Stimulated activated CD8-positive, alpha-beta memory T cell treated with anti-CD3 and anti-CD28 coated beads, Interleukin-2, amount 100 ng/mL, for 48 hours (primary cell): ENCODE data around the gene SLC35G6.
"Not testable (repeated sequence)": the region's sequence is repeated elsewhere in the genome, so short reads cannot be mapped to it uniquely, and the experiment has no call there.

Experiments used
- DNase-seq, 2 donors: peaks; one replicate each; pipeline ENCODE4 v3.0.0-alpha.2; 2020; ENCODE audit warnings: low read depth in 2 of 2

Gene SLC35G6

DNA sequence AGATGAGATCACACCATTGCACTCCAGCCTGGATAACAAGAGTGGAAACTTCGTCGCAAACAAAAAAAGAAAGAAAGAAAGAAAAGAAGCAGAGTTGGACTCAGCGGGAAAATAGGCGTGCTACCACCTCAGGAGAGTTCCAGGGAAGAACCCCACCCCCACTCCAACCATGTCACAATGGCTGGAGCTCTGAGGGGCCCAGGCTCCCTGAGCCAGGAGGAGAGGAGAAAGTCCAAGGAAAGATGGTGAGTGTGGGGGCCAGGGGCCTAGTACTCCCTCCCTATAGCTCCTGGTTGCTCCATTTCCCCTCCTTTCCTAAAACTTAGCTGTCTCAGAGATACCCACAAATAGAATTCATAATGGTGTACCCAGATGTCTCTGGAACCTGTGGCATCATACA is at the start of gene SLC35G6:
SLC35G6 (plus strand) TSS at position 172 of the 400 bp plus-strand sequence; CDS start at position 243, 71 bp downstream.
- DNase-seq, result not testable (repeated sequence)

DNA sequence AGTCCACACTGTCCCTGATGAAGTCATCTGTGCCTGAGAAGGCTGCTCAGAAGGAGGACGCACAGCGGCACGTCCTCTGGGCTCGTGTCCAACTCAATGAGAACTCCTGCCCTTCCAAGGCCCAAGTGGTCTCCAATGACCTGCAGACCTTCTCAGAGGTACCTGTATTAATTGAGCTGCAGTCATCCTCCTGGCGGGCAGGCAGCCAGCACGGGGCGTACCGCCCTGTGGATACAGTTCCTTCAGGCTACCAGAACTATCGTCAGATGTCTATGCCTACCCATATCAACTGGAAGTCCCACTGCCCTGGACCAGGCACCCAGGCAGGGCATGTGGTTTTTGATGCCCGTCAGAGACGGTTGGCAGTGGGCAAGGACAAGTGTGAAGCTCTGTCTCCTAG is 49.0 kb upstream of the SLC35G6 start:
- no peak for DNase-seq

DNA sequence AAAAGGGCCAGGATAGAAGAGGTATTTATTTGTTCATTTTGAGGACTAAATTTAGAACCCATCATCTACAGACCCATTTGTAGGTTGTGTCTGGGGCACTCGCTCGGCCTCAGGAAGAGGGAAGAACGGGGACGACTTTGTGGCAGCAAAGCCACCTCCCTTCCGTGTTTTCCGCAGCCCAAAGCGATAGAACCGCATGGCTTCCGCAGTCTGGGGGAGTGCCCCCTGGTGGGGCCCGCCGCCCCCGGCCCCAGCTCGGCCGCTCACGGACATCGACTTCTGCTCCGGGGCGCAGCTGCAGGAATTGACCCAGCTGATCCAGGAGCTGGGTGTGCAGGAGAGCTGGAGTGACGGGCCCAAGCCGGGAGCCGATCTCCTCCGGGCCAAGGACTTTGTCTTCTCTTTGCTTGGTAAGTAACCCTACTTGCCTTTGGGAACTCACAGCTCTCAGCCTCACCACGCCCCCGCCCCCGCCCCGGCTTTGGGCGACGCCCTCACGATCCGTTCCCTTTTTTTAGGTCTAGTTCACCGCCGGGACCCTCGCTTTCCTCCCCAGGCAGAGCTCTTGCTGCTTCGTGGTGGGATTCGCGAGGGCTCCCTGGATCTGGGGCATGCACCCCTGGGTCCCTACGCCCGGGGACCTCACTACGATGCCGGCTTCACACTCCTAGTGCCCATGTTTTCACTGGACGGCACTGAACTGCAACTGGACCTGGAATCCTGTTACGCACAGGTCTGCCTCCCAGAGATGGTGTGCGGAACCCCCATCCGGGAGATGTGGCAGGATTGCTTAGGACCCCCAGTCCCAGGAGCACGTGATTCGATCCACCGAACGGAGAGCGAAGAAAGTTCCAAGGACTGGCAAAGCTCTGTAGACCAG is 45.3 kb upstream of the SLC35G6 start:
- DNase-seq, result peak in 1 of 2 donors; percentile 34

DNA sequence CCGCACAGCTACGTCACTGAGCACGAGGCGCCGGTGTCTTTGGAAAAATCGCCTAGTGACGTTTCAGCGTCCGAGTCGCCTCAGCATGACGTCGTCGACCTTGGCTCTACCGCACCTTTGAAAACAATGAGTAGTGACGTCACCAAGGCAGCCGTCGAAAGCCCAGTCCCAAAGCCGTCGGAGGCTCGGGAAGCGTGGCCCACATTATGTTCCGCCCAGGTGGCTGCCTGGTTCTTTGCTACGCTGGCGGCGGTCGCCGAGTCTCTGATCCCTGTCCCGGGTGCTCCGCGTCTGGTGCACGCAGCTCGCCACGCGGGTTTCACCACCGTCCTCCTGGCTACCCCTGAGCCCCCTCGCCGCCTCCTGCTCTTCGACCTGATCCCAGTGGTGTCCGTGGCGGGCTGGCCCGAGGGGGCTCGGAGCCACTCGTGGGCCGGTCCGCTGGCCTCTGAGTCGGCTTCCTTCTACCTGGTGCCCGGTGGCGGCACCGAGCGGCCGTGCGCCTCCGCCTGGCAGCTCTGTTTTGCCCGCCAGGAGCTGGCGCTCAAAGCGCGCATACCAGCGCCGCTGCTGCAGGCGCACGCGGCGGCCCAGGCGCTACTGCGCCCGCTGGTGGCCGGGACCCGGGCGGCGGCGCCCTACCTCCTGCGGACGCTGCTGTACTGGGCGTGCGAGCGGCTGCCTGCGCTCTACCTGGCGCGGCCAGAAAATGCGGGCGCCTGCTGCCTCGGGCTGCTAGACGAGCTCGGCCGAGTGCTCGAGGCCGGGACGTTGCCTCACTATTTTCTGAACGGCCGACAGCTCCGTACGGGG is 44.5 kb upstream of the SLC35G6 start:
- peak; percentile 73 to 76 for DNase-seq

DNA sequence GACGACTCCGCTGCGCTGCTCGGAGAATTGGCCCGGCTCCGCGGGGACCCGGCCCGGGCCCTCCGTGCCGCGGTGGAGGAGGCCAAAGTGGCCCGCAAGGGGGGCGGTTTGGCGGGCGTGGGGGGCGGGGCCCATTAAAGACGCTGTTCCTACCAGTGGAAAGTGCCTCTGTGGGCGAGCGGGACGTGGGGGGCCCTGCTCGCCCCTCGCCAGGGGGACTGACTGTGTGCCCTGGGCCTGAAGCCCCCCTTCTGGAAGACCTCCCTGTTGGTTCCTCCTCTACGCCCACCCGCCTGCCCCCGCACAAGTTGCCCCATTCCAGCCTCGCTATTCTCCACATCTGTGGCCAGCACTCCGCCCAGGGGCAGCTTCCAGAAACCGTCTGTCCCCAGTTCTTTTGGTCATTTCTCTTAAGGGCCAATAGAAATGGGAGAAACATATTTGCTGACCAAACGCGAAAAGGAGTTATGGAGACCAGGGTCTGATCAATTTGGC is 43.8 kb upstream of the SLC35G6 start:
- no peak for DNase-seq

DNA sequence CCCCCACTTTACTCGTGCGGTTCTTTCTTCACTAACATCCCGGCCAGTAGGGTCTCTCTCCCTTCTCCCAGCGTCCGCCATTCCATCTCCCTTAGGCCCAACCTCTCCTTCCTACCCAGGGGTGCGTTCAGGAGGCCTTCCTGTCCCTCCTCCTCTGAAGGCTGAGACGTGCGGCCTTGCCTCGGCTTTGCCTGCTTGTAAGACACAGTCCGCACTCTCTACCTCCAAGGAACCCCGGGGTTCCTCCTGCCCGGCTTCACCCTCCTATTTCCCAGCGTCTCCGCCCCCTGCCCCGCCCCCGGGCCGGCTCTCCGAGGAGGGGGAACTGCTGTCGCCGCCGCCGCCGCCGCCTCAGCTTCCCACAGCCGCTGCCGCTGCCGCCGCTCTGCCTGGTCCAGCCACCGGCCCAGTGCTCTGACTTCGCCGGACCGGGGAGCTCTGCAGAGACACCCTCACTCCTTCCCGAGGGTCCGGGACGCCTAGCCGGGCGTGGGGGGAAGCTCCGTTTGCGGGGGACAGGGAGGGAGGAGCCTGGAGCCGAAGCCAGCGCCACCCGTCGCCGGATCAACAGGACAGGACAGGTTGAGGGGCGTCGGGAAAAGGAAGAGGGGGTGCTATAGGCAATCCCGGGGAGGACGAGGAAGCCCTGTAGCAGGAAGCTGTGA is 43.2 kb upstream of the SLC35G6 start:
- DNase-seq, result peak; percentile 63 to 66

DNA sequence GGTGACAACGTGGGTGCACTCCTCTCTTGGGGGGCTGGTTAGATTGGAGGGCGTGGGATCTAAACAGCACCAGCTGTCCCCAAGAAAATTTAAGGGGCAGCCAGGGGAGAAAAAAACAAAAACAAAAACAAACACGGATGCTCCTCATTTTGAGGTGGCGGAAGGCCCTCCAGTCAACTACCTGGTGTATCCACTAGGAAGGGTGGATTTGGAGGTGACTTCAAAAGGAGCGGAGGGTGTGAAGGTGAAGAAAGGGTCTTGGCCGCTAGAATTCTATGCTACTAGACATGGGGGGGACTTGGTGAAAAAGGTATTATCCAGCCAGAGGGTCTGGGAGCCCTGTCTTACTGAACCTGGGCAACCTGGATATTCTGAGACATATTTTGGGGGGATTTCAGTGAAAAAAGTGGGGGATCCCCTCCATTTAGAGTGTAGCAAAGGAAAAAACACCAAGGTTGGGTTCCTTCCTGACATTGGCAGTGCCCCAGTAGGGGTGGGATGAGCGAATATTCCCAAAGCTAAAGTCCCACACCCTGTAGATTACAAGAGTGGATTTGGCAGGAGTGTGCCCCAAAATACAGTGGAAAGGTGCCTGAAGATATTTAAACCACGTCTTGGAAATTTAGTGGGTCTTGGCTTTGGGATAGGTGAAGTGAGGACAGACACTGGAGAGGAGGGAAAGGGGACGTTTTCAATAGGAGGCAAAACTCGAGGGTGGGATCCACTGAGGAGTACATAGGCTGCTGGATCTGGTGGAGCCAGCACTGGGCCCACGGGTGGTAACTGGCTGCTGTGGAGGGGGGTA is 42.4 kb upstream of the SLC35G6 start:
- DNase-seq, result no peak

DNA sequence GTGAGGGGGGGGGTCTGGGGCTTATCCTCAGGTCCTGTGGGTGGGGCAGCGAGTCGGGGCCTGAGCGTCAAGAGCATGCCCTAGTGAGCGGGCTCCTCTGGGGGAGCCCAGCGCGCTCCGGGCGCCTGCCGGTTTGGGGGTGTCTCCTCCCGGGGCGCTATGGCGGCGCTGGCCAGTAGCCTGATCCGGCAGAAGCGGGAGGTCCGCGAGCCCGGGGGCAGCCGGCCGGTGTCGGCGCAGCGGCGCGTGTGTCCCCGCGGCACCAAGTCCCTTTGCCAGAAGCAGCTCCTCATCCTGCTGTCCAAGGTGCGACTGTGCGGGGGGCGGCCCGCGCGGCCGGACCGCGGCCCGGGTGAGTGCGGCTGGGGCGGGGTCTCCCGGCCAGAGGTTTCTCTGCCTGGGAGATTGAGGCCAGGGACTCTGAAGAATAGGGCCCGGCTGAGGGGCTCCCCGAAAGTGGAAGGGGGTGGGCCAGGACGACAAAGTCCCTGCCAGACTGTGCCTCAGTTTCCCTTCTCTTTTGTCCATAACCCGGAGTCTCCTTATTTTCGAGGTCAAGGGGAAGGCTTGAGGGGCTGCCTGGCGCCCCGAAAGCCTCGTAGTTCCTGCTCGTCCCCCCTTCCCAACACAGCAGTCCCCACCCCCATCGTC is 41.7 kb upstream of the SLC35G6 start, which contains the start of gene FGF11:
FGF11 (plus strand) TSS at position 51 of the 651 bp plus-strand sequence; CDS start at position 160, 109 bp downstream.
- DNase-seq, result no peak

DNA sequence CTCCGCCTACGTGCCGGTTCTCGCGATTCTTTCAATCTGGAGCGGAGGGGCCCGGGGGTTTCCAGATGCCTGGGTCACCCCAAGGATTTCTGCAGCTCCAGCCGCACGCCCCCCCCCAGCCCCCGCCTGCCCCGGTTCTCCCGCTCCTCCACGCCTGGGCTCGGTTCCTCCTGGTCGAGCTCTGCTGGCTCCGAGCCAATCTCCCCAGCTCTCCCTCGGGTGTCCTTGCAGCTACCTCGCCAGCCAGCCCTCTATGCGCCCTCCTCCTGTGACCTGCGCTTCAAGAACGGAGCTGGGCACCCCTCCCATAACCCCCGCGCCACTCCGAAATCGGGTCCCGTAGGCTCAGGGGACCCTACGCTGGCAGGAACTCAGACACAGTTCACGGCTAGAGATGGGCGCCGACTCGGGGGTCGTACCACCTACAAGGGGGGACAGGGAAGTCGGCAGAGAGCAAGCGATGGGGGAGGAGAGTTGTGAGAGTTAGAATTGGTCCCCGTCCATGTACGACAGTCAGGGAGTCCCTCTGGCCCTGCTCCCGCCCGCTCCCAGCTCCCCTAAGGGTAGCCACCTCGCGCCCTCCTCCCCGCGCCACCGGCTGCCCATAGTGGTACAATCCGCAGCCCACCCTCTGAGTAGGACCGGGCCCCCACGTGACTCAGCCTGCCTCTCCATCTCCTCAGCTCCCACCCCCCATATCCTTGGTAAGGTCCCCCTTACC is 41.0 kb upstream of the SLC35G6 start:
- DNase-seq, result peak in 1 of 2 donors; percentile 34

DNA sequence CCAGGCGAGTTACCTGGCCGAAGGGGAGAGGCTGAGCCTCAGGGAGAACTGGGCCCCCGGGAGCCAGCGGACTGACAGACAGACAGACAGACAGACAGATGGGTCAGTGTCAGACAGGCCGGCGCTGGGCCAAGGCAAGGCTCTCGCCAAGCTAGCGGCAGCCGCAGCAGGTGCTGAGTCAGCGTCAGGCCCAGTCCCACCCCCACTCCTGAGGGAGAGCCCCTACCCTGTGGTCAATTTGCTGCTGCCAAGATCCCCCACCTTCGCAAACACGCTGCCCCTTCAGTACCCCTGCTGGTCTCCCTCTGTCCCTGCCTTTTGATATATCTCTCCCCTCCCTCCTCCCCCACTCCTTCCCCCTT is 40.4 kb upstream of the SLC35G6 start:
- DNase-seq, result no peak

DNA sequence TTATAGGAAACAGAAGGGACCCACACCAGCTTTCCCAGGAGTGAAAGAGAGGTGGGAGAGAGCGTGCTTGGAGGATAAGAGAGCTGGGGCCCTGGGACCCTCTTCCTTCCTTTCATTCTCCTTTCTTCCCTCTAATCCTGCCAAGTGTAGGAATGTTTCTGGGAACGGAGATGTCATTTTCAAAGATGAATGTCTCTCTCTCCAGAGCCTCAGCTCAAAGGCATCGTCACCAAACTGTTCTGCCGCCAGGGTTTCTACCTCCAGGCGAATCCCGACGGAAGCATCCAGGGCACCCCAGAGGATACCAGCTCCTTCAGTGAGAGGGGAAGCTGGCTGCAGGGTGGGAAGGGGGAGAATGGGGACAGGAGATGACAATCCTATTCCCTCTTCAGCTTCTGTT is 40.0 kb upstream of the SLC35G6 start:
- no peak for DNase-seq

DNA sequence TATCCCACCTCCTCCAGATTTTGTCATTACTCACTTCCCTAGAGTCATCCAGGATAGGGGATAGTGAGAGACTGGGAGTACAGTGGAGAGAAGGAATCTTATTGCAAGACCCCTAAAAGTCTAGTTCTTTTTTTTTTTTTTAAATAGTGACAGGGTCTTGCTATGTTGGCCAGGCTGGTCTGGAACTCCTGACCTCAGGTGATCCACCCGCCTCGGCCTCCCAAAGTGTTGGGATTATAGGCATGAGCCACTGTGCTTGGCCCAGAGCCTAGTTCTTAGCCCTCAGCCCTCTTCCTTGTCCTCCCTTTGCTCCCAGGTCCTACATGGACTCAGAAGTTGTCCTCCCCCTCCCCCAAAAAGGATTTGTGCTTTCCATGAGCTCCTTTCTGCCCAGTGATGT is 39.1 kb upstream of the SLC35G6 start:
- no peak for DNase-seq

DNA sequence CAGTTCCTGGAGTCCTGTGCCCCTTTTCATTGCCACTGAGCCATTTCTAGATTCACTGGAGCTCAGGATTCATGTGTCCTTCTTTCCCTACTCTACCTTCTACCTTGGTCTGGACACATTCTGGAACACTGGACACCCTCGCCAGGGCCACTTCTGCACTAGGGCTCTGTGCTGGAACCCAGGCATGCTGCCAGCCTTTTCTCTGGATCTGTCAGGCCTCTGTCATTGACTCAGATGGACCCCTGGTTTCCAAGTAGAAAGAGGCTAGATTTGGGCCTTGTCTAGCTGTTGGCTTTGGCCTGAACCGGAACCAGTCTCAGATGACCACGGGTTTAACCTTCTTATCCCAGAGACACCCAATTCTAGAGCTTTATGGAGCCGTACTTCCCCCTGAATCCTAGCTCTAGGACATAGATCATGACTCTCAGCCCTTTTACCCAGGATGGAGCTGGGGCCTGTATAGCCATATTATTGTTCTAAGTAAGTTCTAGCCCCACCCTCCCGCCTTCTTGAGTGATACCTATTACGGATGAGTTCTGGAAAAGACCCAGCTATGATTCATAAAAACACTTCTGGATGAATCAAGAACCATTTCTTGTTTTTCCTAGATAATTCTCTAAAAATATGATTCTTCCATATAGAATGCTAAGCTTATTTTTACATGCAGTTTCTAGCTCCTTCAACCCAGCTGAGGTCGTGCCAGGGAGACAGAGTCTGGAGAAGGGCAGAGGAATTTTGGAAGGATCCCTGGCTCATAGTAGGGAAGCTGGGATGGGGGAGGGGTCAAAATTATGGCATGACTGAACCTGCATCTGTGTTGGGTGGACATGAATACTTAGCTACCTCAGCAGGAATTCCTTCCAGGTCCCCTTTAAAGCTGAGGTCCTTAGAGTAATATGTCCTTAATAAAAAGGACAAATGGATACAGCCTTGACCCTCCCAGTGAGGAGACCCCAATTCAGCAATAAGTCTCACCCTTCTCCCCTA is 37.5 kb upstream of the SLC35G6 start:
- no peak for DNase-seq

DNA sequence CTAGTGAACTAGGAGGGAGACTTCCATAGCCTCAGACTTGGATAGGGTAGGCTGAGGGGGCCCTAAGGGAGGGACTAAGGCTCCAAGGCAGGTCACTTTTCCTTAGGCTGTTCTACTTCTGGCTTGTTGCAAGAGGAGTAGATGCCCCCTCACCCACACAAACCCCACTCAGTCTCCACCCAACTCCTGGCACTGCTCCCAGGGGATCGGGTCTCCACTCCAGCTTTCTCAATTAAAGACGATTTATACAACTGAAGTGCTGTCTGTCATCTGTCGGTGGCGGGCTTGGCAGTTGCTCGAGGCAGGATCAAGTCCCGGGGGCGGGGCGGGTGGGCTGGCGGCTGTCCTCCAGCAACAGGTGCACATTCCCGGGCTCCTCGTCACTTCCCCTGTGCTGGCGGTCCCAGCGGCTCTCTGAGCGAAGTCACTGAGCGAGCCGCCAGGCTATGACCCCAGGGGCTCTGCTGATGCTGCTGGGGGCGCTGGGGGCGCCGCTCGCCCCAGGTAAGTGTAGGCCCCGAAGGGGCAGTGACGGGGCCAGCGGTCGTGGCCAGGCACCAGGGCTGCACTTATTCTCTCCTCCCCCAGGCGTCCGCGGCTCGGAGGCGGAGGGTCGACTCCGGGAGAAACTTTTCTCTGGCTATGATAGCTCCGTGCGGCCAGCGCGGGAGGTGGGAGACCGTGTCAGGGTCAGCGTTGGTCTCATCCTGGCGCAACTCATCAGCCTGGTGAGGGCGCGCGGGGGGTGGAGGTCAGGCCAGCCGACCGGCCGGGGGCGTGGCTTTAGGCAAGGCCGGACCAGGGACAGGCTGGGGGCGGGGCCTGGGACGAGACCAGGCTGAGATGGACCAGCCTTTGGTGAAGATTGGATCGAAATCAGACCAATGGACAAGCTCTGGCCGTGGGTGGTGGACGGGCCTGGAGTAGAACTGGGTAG is 36.3 kb upstream of the SLC35G6 start, which contains the start of gene CHRNB1:
CHRNB1 (plus strand) TSS at position 380 of the 937 bp plus-strand sequence; CDS start at position 447, 67 bp downstream.
- no peak for DNase-seq

DNA sequence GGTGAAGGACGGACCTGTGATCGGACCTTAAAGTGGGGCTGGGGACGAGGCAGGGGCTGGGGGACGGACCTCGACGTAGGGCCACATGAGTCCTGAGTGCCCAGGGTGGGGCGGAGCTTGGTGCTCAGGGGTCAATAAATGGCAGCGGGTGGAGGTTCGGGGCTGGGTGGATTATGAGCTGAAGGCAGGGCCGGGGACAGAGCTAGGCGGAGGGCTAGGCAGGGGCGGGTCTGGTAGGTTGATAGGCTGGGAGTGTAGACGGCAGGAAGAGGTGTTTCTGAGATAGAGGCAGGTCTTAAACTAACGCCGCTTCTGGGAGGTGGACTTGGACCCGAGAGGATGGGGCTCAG is 35.7 kb upstream of the SLC35G6 start:
- no peak for DNase-seq

DNA sequence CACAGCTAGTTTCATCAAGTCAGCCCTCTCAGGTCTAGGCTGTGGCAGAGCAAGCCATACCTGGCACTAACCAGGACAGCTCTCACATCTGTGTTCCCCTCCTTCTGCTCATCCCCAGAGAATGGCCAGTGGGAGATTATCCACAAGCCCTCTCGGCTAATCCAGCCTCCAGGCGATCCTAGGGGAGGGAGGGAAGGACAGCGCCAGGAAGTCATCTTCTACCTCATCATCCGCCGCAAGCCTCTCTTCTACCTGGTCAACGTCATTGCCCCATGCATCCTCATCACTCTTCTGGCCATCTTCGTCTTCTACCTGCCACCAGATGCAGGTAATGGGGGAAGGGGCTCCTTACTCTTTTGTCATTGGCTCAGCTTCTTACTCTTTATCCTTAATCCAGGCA is 32.8 kb upstream of the SLC35G6 start:
- no peak for DNase-seq

DNA sequence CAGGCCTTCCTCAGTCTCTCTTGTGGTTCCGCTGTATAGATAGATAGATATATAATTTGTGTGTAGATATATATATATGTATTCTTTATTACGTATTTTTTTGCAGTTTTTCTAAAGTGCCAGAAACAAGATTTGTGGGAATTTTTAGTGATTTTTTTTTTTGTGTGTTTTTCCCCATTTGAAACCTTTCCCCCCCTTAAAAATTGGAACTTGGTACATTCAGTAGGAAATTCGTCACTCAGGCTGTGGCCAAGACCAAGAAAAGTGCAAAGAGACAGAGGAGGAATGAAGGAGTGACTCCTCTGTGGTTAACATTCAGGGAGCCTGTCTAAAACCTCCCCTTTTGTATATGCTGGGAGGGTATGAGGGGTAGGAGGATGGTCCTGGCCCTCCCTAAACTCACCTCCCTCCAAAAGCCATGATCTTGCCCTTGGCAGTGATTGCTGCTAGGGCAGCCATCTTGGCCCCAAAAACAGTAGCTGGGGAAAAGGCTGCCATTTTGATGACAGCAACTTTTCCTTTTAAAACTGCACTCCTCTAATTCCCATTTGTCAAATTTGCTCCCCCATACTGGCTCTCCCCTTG is 21.2 kb upstream of the SLC35G6 start:
- no peak for DNase-seq
